Measurements from ENCODE around the gene KLHL17.
"Not testable (repeated sequence)": the region's sequence is repeated elsewhere in the genome, so short reads cannot be mapped to it uniquely, and the experiment has no call there.

KLHL17 gene

DNA sequence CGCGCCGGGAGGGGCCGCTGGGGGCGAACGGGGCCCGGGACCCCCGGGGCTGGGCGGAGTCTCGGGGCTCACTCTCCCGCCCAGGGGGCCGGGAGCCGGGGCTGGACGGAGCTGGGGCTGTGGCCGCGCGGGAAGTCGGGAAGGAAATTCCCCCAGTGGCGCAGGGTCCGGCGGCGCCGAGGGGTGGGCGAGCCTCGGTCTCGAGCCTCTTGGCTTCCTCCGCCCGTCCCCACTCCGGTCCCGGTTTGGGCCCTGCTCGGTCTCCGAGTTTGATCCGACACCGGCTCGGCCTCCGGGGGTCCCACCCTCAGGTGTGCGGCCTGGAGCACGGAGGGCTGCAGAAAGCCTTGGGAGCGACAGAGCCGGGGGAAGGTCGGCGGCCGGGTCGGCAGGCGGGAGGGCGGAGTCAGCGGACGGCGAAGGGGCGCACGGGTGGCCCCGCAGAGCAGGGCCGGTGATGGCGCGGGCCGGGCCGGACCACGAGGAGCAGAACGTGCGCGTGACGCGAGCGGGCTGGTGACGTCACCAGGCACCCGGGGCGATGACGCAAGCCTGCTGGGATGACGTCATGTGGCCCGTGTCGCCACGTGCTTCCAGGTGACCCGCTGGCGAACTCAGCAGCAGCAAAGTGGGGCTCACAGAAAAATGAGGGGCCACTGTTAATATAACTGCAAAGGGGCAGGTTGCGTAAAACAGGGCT lies 40.1 kb downstream of the KLHL17 start:
- Histone ChIP-seq H3K36me3 (ENCODE audit: control insufficient read depth, insufficient read depth, low read length) (no peaks in the 10 kb centered on the region), H3K27me3 (ENCODE audit: control insufficient read depth, insufficient read depth, low read length) (peaks cover 79% of the 10 kb centered on the region), H3K4me1 (ENCODE audit: control insufficient read depth, insufficient read depth, low read length) (peaks cover 39% of the 10 kb centered on the region), H3K4me3 (ENCODE audit: low read length) (no peak overlapping the region), H3K9ac (ENCODE audit: low read length) (peak overlapping the region; percentile 51), H3K9me3 (ENCODE audit: control insufficient read depth, low read length) (no peaks in the 10 kb centered on the region)

DNA sequence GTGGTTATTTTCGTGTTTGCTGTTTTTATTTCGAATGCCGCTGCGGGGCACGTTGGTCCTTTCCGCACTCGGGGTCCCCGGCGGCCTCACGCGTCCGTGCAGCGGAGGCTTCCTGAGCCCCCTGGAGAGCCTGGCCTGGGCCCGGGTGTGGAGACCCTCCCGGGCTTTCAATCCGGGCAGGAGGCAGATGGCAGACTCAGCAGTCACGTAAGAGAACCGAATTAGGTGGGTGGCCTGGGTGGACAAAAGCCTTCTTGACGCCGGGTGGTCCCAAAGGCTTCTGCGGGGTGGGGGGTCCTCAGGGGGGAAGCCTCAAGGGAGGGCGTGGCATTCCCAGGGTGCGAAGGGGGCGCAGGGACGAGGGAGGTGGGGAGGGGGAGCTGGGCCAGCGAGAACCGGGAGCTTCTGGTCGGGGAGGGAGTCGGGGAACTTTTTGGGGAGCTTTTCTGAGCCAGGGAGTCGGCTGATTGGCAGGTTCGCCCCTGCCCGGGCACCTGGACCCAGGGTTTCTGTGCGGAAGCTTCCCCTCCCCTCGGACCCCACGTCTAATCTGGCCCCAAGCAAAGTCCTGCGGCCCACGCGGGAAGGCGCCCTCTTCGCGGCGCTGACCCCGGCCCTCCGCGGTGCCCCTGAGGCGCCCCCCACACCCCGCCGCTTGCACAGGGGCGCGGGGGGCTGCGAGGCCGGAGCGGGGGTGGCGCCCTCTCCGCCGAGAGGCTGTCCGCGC lies 40.8 kb downstream of the KLHL17 start:
- H3K4me3 ChIP-seq (ENCODE audit: low read length) = no peak overlapping the region
- no peaks in the 10 kb centered on the region for H3K9me3 ChIP-seq (ENCODE audit: control insufficient read depth, low read length)
- no peaks in the 10 kb centered on the region for H3K36me3 ChIP-seq (ENCODE audit: control insufficient read depth, insufficient read depth, low read length)
- peaks cover 46% of the 10 kb centered on the region for H3K4me1 ChIP-seq (ENCODE audit: control insufficient read depth, insufficient read depth, low read length)
- H3K27me3 ChIP-seq (ENCODE audit: control insufficient read depth, insufficient read depth, low read length) = peaks cover 74% of the 10 kb centered on the region
- peak overlapping the region; percentile 34 for H3K9ac ChIP-seq (ENCODE audit: low read length)

DNA sequence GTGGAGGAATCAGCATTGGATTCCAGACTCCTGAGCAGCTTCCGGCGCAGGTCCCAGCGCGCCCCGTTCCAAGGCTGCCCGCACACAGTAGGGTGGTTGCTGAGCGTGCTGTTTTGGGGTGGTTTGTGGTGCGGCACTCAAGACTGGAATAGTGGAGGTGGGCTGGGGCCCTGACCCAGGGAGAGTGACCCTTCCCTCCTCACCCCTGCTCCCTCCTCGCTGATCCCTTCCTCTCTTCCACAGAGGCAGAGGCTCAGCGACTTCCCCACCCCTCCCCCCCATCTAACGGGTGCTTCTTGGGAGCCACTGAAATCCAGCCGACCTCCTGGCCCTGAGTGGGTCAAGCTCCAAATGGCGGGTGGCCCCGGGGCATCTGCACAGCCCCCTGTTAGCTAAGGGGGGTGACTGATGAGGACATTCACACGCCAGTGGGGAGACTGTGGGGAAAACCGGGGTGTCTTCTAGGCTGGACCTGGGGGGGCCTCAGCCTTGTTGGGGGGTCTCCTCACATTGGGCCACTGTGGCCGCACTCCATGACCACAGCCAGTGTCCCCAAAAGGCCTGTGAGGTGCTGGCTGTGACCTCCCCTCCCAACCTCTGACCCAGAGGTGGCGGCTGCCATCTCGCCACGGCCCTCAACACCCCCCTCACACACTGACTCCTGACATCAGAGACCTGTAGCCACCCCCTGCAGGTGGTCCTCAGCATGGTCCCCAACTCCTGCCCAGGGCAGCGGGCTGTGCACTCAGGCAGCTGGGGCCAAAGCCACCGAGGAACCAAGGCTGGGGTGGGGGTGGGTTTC lies 43.4 kb downstream of the KLHL17 start:
- H3K9ac ChIP-seq (ENCODE audit: low read length) = no peak overlapping the region
- H3K4me3 ChIP-seq (ENCODE audit: low read length) = no peak overlapping the region
- peaks cover 54% of the 10 kb centered on the region for H3K27me3 ChIP-seq (ENCODE audit: control insufficient read depth, insufficient read depth, low read length)
- peaks cover 51% of the 10 kb centered on the region for H3K4me1 ChIP-seq (ENCODE audit: control insufficient read depth, insufficient read depth, low read length)
- no peaks in the 10 kb centered on the region for H3K9me3 ChIP-seq (ENCODE audit: control insufficient read depth, low read length)
- H3K36me3 ChIP-seq (ENCODE audit: control insufficient read depth, insufficient read depth, low read length) = no peaks in the 10 kb centered on the region

DNA sequence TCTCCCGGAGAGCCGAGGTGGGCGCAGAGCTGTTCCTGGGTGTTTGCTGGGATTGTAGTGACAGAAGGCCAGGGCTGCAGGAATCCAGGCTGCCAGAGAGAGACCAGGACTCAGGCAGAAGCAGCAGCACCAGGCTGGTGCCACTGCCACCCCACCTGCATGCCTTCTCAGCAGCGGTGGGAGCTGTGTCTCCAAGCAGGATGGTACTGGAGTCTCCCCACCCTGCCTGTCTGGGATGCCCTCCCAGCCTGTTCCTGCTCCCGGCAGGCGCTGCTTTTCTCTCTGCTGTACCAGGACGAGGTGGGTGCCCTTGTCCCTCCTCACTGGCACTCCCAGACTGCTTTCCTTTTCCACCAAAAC lies 44.0 kb downstream of the KLHL17 start:
- no peak overlapping the region for H3K4me3 ChIP-seq (ENCODE audit: low read length)
- no peaks in the 10 kb centered on the region for H3K9me3 ChIP-seq (ENCODE audit: control insufficient read depth, low read length)
- H3K9ac ChIP-seq (ENCODE audit: low read length) = no peak overlapping the region
- H3K4me1 ChIP-seq (ENCODE audit: control insufficient read depth, insufficient read depth, low read length) = peaks cover 47% of the 10 kb centered on the region
- no peaks in the 10 kb centered on the region for H3K36me3 ChIP-seq (ENCODE audit: control insufficient read depth, insufficient read depth, low read length)
- peaks cover 48% of the 10 kb centered on the region for H3K27me3 ChIP-seq (ENCODE audit: control insufficient read depth, insufficient read depth, low read length)

DNA sequence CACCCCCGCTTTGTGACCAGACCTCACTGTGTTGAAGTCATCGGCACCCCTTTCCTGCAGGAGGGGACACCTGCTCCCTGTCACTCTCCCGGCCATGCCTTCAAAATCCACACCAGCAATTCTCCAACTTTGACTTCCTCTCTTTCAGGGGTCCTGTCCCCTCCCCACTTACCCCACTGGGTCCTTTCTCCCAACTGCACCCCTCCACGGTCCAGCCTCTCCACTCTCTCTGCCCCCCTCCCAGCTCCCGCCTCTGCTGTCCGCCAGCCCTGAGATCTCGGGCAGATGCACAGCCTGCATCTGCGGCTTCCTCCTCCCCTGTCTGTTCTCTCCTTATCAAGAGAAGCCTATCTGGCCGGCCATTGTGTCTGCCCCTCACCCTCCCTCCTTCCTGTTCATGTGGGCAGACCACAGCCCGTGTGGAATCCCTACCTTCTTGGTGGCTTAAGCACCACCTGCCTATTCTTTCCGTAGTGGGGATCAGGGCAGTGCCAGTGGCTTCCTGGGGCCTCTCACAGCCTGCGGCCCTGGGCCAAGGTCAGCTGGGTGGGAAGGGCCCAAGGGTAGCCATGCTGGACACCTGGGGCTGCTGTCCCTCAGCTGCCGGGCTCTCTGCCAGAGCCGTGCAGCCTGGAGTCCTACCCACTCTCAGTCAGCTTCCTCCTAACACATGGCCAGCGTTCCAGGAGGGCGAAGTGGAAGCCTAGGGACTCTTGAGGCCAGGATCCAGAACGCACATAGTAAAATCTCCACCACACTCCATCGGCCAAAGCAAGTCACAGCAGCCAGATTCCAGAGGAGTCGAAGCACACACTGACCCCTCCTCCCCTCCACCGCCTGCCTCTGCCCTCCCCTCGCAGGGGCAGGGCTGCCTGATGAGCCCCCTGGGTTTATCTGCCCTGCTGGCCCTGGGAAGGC lies 44.7 kb downstream of the KLHL17 start:
- Histone ChIP-seq H3K4me3 (ENCODE audit: low read length) (peak overlapping the region; percentile 28), H3K4me1 (ENCODE audit: control insufficient read depth, insufficient read depth, low read length) (peaks cover 46% of the 10 kb centered on the region), H3K9me3 (ENCODE audit: control insufficient read depth, low read length) (no peaks in the 10 kb centered on the region), H3K9ac (ENCODE audit: low read length) (no peak overlapping the region), H3K36me3 (ENCODE audit: control insufficient read depth, insufficient read depth, low read length) (no peaks in the 10 kb centered on the region), H3K27me3 (ENCODE audit: control insufficient read depth, insufficient read depth, low read length) (peaks cover 44% of the 10 kb centered on the region)

DNA sequence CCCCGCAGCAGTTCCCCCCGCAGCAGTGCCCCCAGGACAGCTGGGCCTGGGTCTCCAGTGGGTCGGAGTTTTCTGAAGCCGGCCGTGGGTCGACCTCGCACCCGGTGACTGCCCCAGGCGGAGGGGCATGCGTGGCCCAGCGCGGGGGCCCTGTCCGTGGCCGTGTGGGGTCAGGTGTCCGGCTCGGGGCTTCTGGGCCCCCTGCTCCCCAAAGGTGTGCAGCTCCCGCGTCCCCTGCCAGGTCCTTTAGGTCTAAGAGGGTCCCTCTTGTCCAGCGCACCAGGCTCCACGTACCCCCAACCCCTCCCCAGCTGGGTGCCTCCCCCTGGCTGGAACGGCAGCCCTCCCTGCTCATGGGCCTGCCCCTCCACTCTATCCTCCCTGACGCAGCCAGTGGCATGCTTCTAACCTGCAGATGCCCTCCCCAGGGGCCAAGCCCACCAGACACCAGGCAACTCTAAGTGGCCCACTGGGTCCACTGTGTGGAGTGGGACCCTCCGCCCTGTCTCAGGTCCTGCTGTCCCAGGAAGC lies 45.5 kb downstream of the KLHL17 start:
- no peaks in the 10 kb centered on the region for H3K9me3 ChIP-seq (ENCODE audit: control insufficient read depth, low read length)
- H3K4me1 ChIP-seq (ENCODE audit: control insufficient read depth, insufficient read depth, low read length) = peaks cover 39% of the 10 kb centered on the region
- H3K4me3 ChIP-seq (ENCODE audit: low read length) = no peak overlapping the region
- peak overlapping the region; percentile 28 for H3K9ac ChIP-seq (ENCODE audit: low read length)
- H3K27me3 ChIP-seq (ENCODE audit: control insufficient read depth, insufficient read depth, low read length) = peaks cover 37% of the 10 kb centered on the region
- no peaks in the 10 kb centered on the region for H3K36me3 ChIP-seq (ENCODE audit: control insufficient read depth, insufficient read depth, low read length)

DNA sequence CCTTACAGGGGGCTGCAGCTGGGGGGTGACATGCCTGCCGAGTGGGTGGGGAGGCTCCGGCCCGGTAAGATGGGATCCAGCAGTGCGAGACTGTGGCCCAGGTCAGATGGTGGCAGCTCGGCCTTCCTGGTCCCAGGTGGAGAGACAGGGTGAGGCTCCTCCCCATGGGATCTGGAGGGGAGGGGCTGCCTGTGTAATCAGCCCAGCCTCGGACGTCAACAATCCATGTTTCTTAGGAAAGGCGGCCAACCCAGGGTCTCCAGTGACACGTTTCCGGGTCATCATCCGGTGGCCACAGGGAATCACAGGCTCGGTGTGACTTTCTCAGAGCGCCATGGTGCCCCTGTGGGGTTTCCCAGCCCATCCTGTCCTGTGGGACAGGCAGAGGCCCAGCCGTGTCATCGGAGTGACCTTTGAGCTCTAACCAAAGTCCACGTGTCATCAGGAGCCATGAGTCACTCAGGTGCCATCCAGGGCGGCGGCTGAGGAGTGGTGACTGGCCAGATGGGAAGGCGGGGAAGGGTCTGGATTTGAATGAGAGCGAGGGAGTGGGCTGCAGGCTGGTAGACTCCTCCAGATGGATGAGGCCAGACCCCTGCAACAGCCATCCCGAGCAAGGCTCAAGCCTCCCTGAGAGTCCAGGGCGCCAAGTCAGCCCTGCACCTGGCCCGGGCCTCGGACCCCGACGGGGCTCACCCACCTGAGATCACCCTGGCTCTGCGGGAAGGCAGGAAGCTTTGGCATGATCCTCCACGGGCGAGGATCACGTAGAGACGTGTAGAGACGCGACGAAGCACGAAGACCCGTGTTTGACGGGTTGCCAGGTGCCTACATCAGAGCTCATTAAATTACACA lies 46.1 kb downstream of the KLHL17 start:
- Histone ChIP-seq H3K27me3 (ENCODE audit: control insufficient read depth, insufficient read depth, low read length) (peaks cover 30% of the 10 kb centered on the region), H3K36me3 (ENCODE audit: control insufficient read depth, insufficient read depth, low read length) (no peaks in the 10 kb centered on the region), H3K4me3 (ENCODE audit: low read length) (no peak overlapping the region), H3K9ac (ENCODE audit: low read length) (peak overlapping the region; percentile 28), H3K4me1 (ENCODE audit: control insufficient read depth, insufficient read depth, low read length) (peaks cover 33% of the 10 kb centered on the region), H3K9me3 (ENCODE audit: control insufficient read depth, low read length) (no peaks in the 10 kb centered on the region)

DNA sequence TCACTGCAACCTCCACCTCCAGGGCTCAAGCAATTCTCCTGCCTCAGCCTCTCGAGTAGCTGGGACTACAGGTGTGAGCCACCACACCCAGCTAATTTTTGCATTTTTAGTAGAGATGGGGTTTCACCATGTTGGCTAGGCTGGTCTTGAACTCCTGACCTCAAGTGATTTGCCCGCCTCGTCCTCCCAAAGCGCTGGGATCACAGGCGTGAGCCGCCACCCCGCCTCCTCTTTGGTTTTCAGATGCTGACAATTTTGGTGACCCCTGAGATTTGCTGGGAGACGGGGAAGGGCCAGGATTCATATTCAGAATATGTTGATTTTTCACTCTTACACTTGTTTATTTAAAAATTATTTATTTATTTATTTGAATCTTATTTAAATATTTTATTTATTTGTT lies 49.7 kb downstream of the KLHL17 start:
- H3K4me1 ChIP-seq (ENCODE audit: control insufficient read depth, insufficient read depth, low read length) = peaks cover 36% of the 10 kb centered on the region
- not testable (repeated sequence) for H3K27me3 ChIP-seq (ENCODE audit: control insufficient read depth, insufficient read depth, low read length); H3K9me3 ChIP-seq (ENCODE audit: control insufficient read depth, low read length); H3K36me3 ChIP-seq (ENCODE audit: control insufficient read depth, insufficient read depth, low read length); H3K9ac ChIP-seq (ENCODE audit: low read length); H3K4me3 ChIP-seq (ENCODE audit: low read length)

DNA sequence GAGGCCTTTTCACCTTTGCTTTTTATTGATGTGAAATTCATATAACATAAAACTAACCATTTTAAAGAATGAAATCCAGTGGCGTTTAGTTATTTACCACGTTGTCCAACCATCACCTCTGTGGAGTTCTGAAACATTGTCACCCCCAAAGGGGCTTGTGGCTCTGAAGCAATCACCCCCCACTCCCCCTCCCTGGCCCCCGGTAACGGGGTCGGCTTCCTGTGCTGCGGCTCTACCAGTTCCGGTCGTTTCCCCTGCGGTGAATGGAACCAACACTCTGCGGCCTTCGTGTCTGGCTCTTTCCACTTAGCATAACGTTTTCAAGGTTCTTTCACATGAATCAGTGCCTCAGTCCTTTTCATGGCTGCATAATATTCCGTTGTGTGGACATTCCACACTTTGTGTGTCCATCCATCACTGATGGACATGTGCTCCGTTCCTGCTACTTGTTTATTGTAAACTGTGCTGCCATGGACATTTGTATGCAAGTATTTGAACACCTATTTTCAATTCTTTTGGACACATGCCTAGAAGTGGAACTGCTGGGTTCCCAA lies 51.1 kb downstream of the KLHL17 start:
- H3K27me3 ChIP-seq (ENCODE audit: control insufficient read depth, insufficient read depth, low read length) = no peaks in the 10 kb centered on the region
- H3K9me3 ChIP-seq (ENCODE audit: control insufficient read depth, low read length) = no peaks in the 10 kb centered on the region
- H3K36me3 ChIP-seq (ENCODE audit: control insufficient read depth, insufficient read depth, low read length) = no peaks in the 10 kb centered on the region
- H3K4me1 ChIP-seq (ENCODE audit: control insufficient read depth, insufficient read depth, low read length) = peaks cover 23% of the 10 kb centered on the region
- H3K4me3 ChIP-seq (ENCODE audit: low read length) = no peak overlapping the region
- no peak overlapping the region for H3K9ac ChIP-seq (ENCODE audit: low read length)

DNA sequence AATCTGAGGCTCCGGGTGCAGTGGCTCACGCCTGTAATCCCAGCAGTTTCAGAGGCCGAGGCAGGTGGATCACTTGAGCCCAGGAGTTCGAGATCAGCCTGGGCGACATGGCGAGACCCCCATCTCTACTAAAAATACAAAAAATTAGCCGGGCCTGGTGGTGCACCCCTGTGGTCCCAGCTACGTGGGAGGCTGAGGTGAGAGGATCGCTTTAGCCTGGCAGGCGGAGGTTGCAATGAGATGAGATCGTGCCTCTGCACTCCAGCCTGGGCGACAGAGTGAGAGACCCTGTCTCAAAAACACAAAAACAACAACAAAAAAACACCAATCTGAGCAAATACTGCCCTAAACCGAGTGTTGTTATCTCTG lies 52.3 kb downstream of the KLHL17 start:
- H3K36me3 ChIP-seq (ENCODE audit: control insufficient read depth, insufficient read depth, low read length); H3K9me3 ChIP-seq (ENCODE audit: control insufficient read depth, low read length); H3K27me3 ChIP-seq (ENCODE audit: control insufficient read depth, insufficient read depth, low read length): not testable (repeated sequence)
- Histone ChIP-seq H3K9ac (ENCODE audit: low read length) (peak overlapping the region; percentile 75), H3K4me1 (ENCODE audit: control insufficient read depth, insufficient read depth, low read length) (peaks cover 17% of the 10 kb centered on the region), H3K4me3 (ENCODE audit: low read length) (peak overlapping the region; percentile 70)
